WTC11 (cell line): ENCODE measurements around the gene GCC1. TPM values are rescaled to one million over a fixed set of nuclear protein-coding genes. Genes with fewer than 3 reads are reported as not detected.

Experiments used
- ATAC-seq: fragments of 200-7000 bp; cut with Tn5 transposase; 2 replicates; pipeline ENCODE4 v1.10.0; 2021; ENCODE audit warnings: mild to moderate bottlenecking, moderate library complexity
- CTCF ChIA-PET: fragments of 300-600 bp; sonication (Branson Sonifier 250); formaldehyde crosslinking; loops from one replicate; lab custom pipeline; 2021; ENCODE audit warnings: antibody characterized with exemption; lab: Charles Lee
- POLR2A ChIA-PET: fragments of 350-600 bp; sonication (Branson Sonifier 250); formaldehyde crosslinking; loops from one replicate; lab custom pipeline; 2021; ENCODE audit warnings: antibody characterized with exemption; lab: Charles Lee
- DNase-seq: peaks from one replicate; pipeline ENCODE4 v3.0.0; 2021; ENCODE audit warnings: low spot score
- H3K27ac Mint-ChIP-seq: 2 replicates; pipeline ENCODE4 v1.8.0; 2021; ENCODE audit warnings: mixed read lengths
- H3K27me3 Mint-ChIP-seq: 2 replicates; pipeline ENCODE4 v1.8.0; 2021; ENCODE audit warnings: low read depth, mild to moderate bottlenecking, moderate library complexity, mixed read lengths
- H3K36me3 Mint-ChIP-seq: 2 replicates; pipeline ENCODE4 v1.8.0; 2021; ENCODE audit warnings: mixed read lengths
- H3K4me1 Mint-ChIP-seq: 2 replicates; pipeline ENCODE4 v1.8.0; 2022; ENCODE audit warnings: mixed read lengths
- H3K4me3 Mint-ChIP-seq: 2 replicates; pipeline ENCODE4 v1.8.0; 2021; ENCODE audit warnings: mild to moderate bottlenecking, moderate library complexity, mixed read lengths
- H3K9me3 Mint-ChIP-seq: 2 replicates; pipeline ENCODE4 v1.8.0; 2021; ENCODE audit warnings: mixed read lengths
- AR ChIP-seq: fragments of 250-450 bp; sonication (Bioruptor Pico); IDR thresholded peaks from 2 replicates; pipeline ENCODE4 v1.9.0; 2021; ENCODE audit warnings: mild to moderate bottlenecking
- ARID4B ChIP-seq: sonication (generic); formaldehyde crosslinking; IDR thresholded peaks from 2 replicates; pipeline ENCODE4 v1.8.0; 2023; ENCODE audit warnings: missing genetic modification reagents, mild to moderate bottlenecking, borderline replicate concordance
- E2F4 ChIP-seq: sonication (generic); formaldehyde crosslinking; IDR thresholded peaks from 2 replicates; pipeline ENCODE4 v1.8.1; 2022; ENCODE audit warnings: low read depth, mild to moderate bottlenecking, moderate library complexity, missing genetic modification reagents, borderline replicate concordance
- E2F5 ChIP-seq: sonication (generic); formaldehyde crosslinking; IDR thresholded peaks from 2 replicates; pipeline ENCODE4 v1.8.1; 2022; ENCODE audit warnings: mild to moderate bottlenecking, moderate library complexity, missing genetic modification reagents
- ELF4 ChIP-seq: sonication (generic); formaldehyde crosslinking; IDR thresholded peaks from 2 replicates; pipeline ENCODE4 v1.8.1; 2022; ENCODE audit warnings: low read depth, mild to moderate bottlenecking, moderate library complexity, missing genetic modification reagents
- ERG ChIP-seq: fragments of 250-450 bp; sonication (Bioruptor Pico); IDR thresholded peaks from 2 replicates; pipeline ENCODE4 v1.8.0; 2021; ENCODE audit warnings: mild to moderate bottlenecking
- FOXK1 ChIP-seq: sonication (generic); formaldehyde crosslinking; IDR thresholded peaks from 2 replicates; pipeline ENCODE4 v1.8.0; 2022; ENCODE audit warnings: mild to moderate bottlenecking, moderate library complexity, missing genetic modification reagents
- IRF1 ChIP-seq: sonication (generic); formaldehyde crosslinking; IDR thresholded peaks from 2 replicates; pipeline ENCODE4 v1.8.0; 2023; ENCODE audit warnings: missing genetic modification reagents
- MAX ChIP-seq: sonication (generic); formaldehyde crosslinking; IDR thresholded peaks from 2 replicates; pipeline ENCODE4 v1.8.0; 2022; ENCODE audit warnings: mild to moderate bottlenecking, missing genetic modification reagents
- MLX ChIP-seq: sonication (generic); formaldehyde crosslinking; IDR thresholded peaks from 2 replicates; pipeline ENCODE4 v1.8.1; 2023; ENCODE audit warnings: mild to moderate bottlenecking, missing genetic modification reagents, moderate library complexity
- SP1 ChIP-seq: sonication (generic); formaldehyde crosslinking; conservative IDR thresholded peaks from 2 replicates; pipeline ENCODE4 v1.8.1; 2022; ENCODE audit warnings: missing genetic modification reagents
- USF2 ChIP-seq: sonication (generic); formaldehyde crosslinking; IDR thresholded peaks from 2 replicates; pipeline ENCODE4 v1.8.1; 2023; ENCODE audit warnings: mild to moderate bottlenecking, missing genetic modification reagents, moderate library complexity
- ZBTB43 ChIP-seq: sonication (generic); formaldehyde crosslinking; IDR thresholded peaks from 2 replicates; pipeline ENCODE4 v1.8.1; 2023; ENCODE audit warnings: mild to moderate bottlenecking, missing genetic modification reagents
- total RNA-seq: library from RNA; stranded (reverse); gene quantifications from 3 replicates; pipeline ENCODE4 v1.2.3, GENCODE V29; 2021

The GCC1 gene
- total RNA-seq, 1 experiment from 2014 or later, result 13.2 TPM

- no peak for TF ChIP-seq USF2 (CRISPR knock-in tag)
- TF ChIP-seq FOXK1 (CRISPR knock-in tag), result peak; percentile 71; the same call in 1 of the 2 replicates
These were observed 3.5 kb upstream of the GCC1 start (continued) for GRCh38 chr7:127588697-127589482.

- H3K27me3 Mint-ChIP-seq, result peaks cover 24% of the 10 kb centered on the region
- no peaks in the 10 kb centered on the region for H3K9me3 Mint-ChIP-seq
- peaks cover 33% of the 10 kb centered on the region for H3K4me1 Mint-ChIP-seq
- CTCF ChIA-PET, result interaction anchor here (0.9 to 2.8 kb wide), 16 partner anchors 10 to 622 kb away, joined by 3 to 43 read pairs (median 5); partner anchors contain the start of gene PAX4
- peak; percentile 91 for DNase-seq
- peak within 1 kb of the TSS; percentile 97 for H3K27ac Mint-ChIP-seq
- peaks cover 27% of the 10 kb centered on the region for H3K36me3 Mint-ChIP-seq
- POLR2A ChIA-PET, result interaction anchor here (1.0 to 2.9 kb wide), 3 partner anchors 32 to 63 kb away, joined by 5 to 9 read pairs (median 5); no protein-coding TSS in a partner anchor
- H3K4me3 Mint-ChIP-seq, result peak within 1 kb of the TSS; percentile 96
- ATAC-seq, result peak; percentile 65
- 0 out of 2 replicates have a peak, but pooled peaks have one; percentile 15 for TF ChIP-seq E2F4
- peak; percentile 7; the same call in 1 of the 2 replicates for TF ChIP-seq MAX (CRISPR knock-in tag)
- 0 out of 2 replicates have a peak, but pooled peaks have one; percentile 1 for TF ChIP-seq ZBTB43 (CRISPR knock-in tag)
- TF ChIP-seq MLX (CRISPR knock-in tag), result 0 out of 2 replicates have a peak, but pooled peaks have one; percentile 16
- 0 out of 2 replicates have a peak, but pooled peaks have one; percentile 11 for TF ChIP-seq ELF4
- no peak for TF ChIP-seq AR (CRISPR knock-in tag)
- no peak for TF ChIP-seq ERG (CRISPR knock-in tag)
- peak; percentile 48; the same call in 1 of the 2 replicates for TF ChIP-seq E2F5 (CRISPR knock-in tag)
- TF ChIP-seq IRF1 (CRISPR knock-in tag), result no peak
- TF ChIP-seq ARID4B, result peak; percentile 66; the same call in 1 of the 2 replicates
- peak; percentile 87 for TF ChIP-seq SP1 (CRISPR knock-in tag)
These were observed 2.8 kb upstream of the GCC1 start, which contains the start of gene ARF5 for GRCh38 chr7:127588019-127588696. TSS of gene ARF5 (plus strand) at chr7:127588411. CDS start at chr7:127588499, 88 bp downstream.
